ENCODE data around the gene KCNK6.
A peak's percentile ranks its signal among the peaks of the same experiment; 100 is the strongest.
"Not testable (repeated sequence)": the region's sequence is repeated elsewhere in the genome, so short reads cannot be mapped to it uniquely, and the experiment has no call there.

Gene KCNK6

DNA sequence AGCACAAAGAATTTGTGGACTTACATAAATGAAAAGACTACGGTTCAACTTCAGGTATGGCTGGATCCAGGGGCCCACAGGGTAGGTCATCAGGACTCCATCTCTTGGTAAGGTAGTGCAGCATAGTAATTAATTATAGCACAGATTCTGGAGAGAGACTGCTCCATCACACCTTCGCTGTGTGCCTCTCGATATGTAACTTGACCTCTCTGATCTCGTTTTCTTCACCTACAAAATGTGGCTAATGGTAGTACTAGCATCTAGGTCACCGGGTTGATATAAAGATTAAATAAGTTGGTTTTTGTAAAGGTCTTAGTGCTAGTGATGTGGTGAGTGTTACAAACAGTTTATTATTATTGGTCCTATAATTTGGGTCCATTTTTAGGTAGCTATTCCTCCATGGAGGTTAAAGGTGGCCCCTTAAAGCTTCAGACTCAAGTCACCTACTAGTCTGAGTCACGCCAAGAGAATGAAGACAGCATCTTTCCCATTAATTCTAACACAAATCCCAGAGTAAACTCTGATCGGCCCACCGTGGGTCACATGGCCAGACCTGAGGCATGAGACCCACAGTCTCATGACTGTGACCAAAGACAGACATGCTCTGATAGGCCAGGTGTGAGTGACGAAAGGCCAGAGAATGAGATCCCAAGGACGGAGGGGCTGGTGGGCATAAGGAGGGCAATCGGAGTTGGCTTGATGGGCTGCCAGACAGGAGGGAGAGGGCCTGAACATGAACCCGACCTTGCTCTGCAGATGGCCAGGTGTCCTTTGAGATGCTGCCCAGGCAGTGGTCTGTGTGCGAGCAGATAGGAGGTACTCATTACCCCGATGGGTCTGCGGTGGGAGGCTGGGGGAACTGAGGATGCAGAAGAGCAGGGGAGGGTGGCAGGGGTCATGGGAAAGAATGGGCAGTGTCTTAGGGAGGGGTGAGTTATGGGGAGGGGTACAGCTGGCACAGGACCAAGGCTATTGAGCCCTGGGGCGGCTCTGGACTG, 36.4 kb downstream of the KCNK6 start:
- peaks cover 78% of the 10 kb centered on the region for H3K27me3 Mint-ChIP-seq
- no peak for DNase-seq
- peaks cover 5% of the 10 kb centered on the region for H3K4me1 Mint-ChIP-seq
- H3K36me3 Mint-ChIP-seq: no peaks in the 10 kb centered on the region
- no peaks in the 10 kb centered on the region for H3K9me3 Mint-ChIP-seq
- CTCF ChIA-PET: interaction anchor here (0.5 kb wide), 1 partner anchor 114 kb away, joined by 3 read pairs; no protein-coding TSS in a partner anchor
- no peak overlapping the region for H3K4me3 Mint-ChIP-seq
- H3K27ac Mint-ChIP-seq: no peak overlapping the region

DNA sequence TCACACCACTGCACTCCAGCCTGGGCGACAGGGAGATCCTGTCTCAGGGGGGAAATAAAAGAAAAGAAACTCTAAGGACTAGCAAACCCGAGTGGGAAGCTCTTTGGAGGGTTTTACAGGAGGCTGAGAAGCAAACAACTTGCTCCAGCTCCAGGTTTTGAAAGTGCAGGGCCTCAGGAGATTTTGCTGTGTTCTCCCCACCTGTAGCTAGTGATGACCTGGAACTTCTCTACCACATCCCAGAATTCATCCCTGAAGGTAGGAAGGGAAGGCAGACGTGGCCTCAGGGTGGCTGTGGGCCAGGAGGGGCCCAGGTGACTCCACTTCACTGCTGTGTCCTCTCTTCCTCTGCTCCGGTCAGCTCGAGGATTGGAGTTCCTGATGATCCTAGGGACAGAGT, 38.4 kb downstream of the KCNK6 start:
- Mint-ChIP-seq H3K27me3 (peaks cover 81% of the 10 kb centered on the region), H3K4me1 (peaks cover 21% of the 10 kb centered on the region), H3K4me3 (no peak overlapping the region), H3K9me3 (no peaks in the 10 kb centered on the region), H3K36me3 (no peaks in the 10 kb centered on the region), H3K27ac (no peak overlapping the region)
- DNase-seq: no peak
- CTCF ChIA-PET: interaction anchor here (0.9 kb wide), 1 partner anchor 16 kb away, joined by 3 read pairs; the partner anchor contains the start of gene PSMD8

DNA sequence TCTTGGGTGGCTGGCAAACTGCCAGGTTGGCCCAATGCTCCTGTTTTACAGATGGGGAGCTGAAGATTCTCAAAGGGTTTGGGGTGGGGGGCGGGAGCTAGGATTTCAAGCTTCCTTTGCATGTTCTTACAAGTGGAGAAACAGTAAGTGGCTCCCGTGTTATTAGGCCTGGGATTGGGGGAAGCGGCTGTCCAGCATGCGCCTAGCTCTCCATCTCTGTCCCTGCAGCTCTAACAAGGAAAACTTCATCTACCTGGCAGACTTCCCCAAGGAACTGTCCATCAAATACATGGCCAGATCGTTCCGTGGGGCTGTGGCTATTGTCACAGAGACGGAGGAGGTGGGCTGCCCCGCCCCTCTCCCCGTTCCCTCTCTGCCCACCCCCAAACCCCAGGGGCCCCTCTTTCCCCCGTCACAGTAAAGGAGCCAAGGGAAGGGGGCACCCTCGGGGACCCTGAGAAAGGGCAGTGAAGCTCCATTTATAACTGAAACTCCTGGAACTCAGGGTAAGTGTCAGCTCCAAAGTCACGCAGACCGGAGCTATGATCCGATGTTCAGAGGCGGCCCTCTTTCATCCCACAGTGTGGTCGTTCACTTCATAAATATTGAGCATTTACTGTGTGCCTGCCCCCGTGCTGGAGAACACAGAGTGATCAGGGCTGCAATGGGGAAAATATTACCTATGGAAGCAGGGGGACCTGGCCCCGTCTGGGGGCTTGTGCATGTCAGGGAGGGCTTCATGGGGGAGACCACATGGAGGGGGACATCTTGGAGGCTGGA, 39.8 kb downstream of the KCNK6 start:
- CTCF ChIA-PET: interaction anchor here (1.1 kb wide), 1 partner anchor 15 kb away, joined by 4 read pairs; the partner anchor contains the start of gene PSMD8
- Mint-ChIP-seq H3K4me3 (peak overlapping the region; percentile 36), H3K27ac (no peak overlapping the region), H3K27me3 (peaks cover 77% of the 10 kb centered on the region), H3K36me3 (no peaks in the 10 kb centered on the region), H3K9me3 (no peaks in the 10 kb centered on the region), H3K4me1 (peaks cover 25% of the 10 kb centered on the region)
- no peak for DNase-seq

DNA sequence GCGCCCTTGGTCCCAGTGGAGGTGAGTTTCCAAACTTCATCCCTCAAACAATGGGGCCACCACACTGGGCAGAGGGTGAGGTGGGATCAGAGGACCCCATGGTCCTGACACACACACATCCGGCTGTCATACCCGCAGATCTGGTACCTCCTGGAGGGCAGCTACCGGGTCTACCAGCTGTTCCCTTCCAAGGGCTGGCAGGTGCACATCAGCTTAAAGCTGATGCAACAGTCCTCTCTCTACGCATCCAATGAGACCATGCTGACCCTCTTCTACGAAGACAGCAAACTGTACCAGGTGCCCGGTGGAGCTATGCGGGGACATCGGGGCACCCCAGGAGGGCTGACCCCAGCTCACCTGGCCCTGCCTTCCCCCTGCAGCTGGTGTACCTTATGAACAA, 40.7 kb downstream of the KCNK6 start:
- no peak for DNase-seq
- peak overlapping the region; percentile 82 for H3K4me3 Mint-ChIP-seq
- no peaks in the 10 kb centered on the region for H3K9me3 Mint-ChIP-seq
- CTCF ChIA-PET: interaction anchor here (0.7 to 1.5 kb wide), 2 partner anchors 10 to 42 kb away, joined by 3 read pairs; partner anchors contain the start of gene FAM98C
- H3K4me1 Mint-ChIP-seq: peaks cover 25% of the 10 kb centered on the region
- peaks cover 79% of the 10 kb centered on the region for H3K27me3 Mint-ChIP-seq
- H3K27ac Mint-ChIP-seq: no peak overlapping the region
- H3K36me3 Mint-ChIP-seq: no peaks in the 10 kb centered on the region

DNA sequence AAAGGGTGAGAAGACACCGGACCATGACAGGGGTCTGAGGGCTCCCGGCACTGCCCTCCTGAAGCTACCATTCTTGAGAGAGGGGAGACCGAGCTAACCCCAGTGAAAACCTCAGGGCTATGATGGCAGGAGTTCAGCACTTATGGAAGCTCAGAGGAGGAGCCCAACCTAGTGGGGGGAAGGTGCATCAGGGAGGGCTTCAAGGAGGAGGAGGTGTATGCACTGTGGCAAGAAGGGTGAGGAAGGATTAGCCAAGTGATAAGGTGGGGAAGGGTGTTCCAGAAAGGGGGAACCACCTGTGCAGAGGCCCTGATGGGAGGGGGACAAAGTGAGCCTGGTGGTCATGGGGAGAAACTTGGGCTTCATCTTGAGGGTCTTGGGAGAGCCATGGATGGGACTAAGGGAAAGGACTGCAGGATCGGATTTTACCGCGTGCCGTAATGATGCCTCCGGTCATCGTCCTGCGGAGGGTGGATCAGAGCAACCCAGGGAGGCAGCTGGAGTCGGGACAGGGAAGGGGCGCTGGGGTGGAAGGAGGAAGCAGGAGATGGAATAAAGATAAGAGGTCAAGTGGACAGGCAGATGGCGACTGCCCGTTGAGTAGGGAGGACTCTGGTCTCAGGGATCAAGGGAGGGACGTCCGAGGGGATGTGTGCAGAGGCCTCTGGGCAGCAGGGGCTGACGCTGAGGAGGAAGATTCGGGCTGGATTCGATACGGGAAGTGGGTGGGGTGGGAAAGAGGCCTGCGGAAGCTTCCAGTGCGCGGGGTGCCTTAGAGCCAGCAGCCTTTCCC, 41.4 kb downstream of the KCNK6 start:
- no peaks in the 10 kb centered on the region for H3K9me3 Mint-ChIP-seq
- CTCF ChIA-PET: interaction anchor here (0.7 to 1.5 kb wide), 3 partner anchors 10 to 42 kb away, joined by 3 read pairs; partner anchors contain the start of genes FAM98C and PSMD8
- peak overlapping the region; percentile 82 for H3K4me3 Mint-ChIP-seq
- H3K27ac Mint-ChIP-seq: no peak overlapping the region
- no peaks in the 10 kb centered on the region for H3K36me3 Mint-ChIP-seq
- no peak for DNase-seq
- peaks cover 83% of the 10 kb centered on the region for H3K27me3 Mint-ChIP-seq
- H3K4me1 Mint-ChIP-seq: peaks cover 25% of the 10 kb centered on the region

DNA sequence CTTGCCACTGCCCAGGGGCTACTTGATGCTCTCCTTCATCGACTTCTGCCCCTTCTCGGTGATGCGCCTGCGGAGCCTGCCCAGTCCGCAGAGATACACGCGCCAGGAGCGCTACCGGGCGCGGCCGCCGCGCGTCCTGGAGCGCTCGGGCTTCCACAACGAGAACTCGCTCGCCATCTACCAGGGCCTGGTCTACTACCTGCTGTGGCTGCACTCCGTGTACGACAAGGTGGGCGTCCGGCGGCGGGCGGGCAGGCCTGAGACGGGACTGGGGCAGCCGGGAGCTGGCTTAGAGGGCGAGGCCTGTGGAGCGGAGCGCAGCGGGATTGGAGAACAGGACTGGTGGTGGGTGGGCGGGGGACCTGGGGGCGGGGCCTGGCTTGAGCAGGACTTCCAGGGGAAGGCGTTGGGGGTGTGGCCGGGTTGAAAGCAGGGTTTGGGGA, 42.0 kb downstream of the KCNK6 start:
- CTCF ChIA-PET: interaction anchor here (1.5 kb wide), 1 partner anchor 41 kb away, joined by 3 read pairs; the partner anchor contains the start of gene FAM98C
- Mint-ChIP-seq H3K4me1 (peaks cover 25% of the 10 kb centered on the region), H3K27ac (peak overlapping the region; percentile 69), H3K4me3 (peak overlapping the region; percentile 82), H3K36me3 (no peaks in the 10 kb centered on the region), H3K9me3 (no peaks in the 10 kb centered on the region), H3K27me3 (peaks cover 83% of the 10 kb centered on the region)
- DNase-seq: peak; percentile 86

DNA sequence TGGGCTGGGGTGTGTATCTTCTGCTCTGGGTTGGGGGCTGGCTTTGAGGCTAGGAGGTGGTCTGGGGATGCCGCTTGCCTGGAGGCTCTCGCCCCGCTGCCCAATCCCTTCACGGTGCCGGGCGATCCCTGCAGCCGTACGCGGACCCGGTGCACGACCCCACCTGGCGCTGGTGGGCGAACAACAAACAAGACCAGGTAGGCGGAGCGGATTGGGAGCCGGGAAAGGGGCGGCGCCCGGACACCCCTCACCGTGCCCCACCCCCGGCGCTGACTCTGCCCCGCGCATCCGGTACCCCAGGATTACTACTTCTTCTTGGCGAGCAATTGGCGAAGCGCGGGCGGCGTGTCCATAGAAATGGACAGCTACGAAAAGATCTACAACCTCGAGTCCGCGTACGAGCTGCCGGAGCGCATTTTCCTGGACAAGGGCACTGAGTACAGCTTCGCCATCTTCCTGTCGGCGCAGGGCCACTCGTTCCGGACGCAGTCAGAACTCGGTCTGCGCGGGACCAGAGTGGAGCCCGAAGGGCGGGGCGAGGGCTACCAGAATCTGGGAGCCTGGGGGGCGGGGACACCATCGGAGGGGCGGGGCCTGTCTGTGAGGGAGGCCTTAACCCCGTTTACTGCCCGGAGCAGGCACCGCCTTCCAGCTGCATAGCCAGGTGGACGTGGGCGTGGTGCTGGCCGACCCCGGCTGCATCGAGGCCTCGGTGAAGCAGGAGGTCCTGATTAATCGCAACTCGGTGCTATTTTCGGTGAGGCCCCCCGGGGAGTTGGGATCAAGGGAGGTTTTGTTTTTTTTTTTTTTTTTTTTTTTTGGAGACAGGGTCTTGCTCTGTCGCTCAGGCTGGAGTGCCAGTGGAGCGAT, 42.7 kb downstream of the KCNK6 start:
- Mint-ChIP-seq H3K27me3 (peaks cover 83% of the 10 kb centered on the region), H3K27ac (peak overlapping the region; percentile 74), H3K4me3 (peak overlapping the region; percentile 82), H3K9me3 (no peaks in the 10 kb centered on the region), H3K36me3 (no peaks in the 10 kb centered on the region), H3K4me1 (peaks cover 25% of the 10 kb centered on the region)
- DNase-seq: peak; percentile 95
- CTCF ChIA-PET: no interaction called here

DNA sequence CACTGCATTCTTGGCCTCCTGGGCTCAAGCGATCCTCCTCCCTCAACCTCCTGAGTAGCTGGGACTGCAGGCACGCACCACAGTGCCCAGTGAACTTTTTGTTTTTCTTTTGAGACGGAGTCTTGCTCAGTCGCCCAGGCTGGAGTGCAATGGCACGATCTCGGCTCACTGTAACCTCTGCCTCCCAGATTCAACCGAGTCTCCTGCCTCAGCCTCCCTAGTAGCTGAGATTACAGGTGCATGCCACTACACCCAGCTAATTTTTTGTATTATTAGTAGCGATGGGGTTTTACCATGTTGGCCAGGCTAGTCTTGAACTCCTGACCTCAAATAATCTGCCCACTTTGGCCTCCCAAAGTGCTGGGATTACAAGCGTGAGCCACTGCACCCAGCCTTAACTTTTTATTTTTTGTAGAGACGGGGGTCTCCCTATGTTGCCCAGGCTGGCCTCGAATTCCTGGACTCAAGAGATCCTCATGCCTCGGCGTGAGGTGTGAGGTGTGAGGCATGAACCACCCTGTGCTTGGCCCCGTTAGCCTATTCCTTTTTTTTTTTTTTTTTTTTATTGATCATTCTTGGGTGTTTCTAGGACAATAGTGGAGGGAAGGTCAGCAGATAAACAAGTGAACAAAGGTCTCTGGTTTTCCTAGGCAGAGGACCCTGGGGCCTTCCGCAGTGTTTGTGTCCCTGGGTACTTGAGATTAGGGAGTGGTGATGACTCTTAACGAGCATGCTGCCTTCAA, 43.5 kb downstream of the KCNK6 start:
- H3K4me3 Mint-ChIP-seq: peak overlapping the region; percentile 82
- DNase-seq, CTCF ChIA-PET, H3K36me3 Mint-ChIP-seq, H3K9me3 Mint-ChIP-seq, H3K27ac Mint-ChIP-seq: not testable (repeated sequence)
- peaks cover 83% of the 10 kb centered on the region for H3K27me3 Mint-ChIP-seq
- peaks cover 25% of the 10 kb centered on the region for H3K4me1 Mint-ChIP-seq

DNA sequence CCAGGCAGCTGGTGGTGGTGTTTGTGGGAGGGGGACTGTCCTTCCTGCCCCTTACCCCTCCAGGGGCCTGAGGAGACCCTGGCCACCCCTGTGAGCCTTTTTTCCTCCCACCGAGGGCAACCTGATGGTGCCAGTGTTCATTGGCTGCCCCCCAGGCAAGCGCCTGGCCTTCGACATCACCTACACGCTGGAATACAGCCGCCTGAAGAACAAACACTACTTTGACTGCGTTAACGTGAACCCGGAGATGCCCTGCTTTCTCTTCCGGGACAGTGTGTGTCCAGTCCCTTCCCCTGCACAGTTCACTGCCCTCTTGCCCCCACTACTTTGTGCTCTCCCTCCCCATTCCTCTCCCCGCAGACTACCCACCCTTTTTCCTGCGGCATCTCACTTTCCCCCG, 47.4 kb downstream of the KCNK6 start:
- Mint-ChIP-seq H3K36me3 (no peaks in the 10 kb centered on the region), H3K27ac (no peak overlapping the region), H3K27me3 (peaks cover 66% of the 10 kb centered on the region), H3K9me3 (no peaks in the 10 kb centered on the region), H3K4me3 (no peak overlapping the region), H3K4me1 (peaks cover 12% of the 10 kb centered on the region)
- no peak for DNase-seq
- CTCF ChIA-PET: no interaction called here

DNA sequence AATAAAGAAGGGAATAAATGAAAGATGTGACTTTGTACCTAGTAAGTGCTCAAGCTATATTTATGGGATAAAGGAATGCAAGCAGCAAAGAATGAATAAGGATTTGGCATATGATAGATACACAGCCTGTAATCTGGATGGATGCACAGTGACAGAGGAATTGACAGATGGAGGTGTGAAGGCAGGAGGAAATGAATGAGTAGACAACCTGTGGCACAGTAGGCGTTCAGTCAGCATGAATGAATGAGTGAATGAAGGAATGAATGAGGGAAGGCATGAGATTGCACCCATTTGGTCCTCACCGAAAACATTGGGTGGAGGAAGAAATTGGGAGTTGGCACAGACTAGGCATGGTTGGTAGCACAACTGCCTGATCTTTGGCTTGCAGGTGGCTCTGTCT, 49.9 kb downstream of the KCNK6 start:
- CTCF ChIA-PET: no interaction called here
- Mint-ChIP-seq H3K9me3 (no peaks in the 10 kb centered on the region), H3K36me3 (peaks cover under 1% of the 10 kb centered on the region), H3K27ac (no peak overlapping the region), H3K27me3 (peaks cover 59% of the 10 kb centered on the region), H3K4me3 (no peak overlapping the region), H3K4me1 (peaks cover 4% of the 10 kb centered on the region)
- no peak for DNase-seq

DNA sequence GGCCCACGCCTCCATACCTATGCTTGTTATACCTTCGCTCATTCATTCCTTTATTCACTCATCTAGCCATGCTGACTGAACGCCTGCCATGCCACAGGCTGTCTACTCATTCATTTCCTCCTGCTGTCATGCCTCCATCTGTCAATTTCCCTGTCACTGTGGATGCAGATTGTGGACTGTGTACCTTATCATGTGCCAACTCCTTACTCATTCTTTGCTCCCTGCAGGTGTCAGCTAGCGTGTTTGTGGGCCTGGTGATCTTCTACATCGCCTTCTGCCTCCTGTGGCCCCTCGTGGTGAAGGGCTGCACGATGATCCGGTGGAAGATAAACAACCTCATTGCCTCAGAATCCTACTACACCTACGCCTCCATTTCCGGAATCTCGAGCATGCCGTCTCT, 50.7 kb downstream of the KCNK6 start:
- H3K4me1 Mint-ChIP-seq: peaks cover 11% of the 10 kb centered on the region
- DNase-seq: no peak
- no peak overlapping the region for H3K4me3 Mint-ChIP-seq
- CTCF ChIA-PET: interaction anchor here (0.8 kb wide), 1 partner anchor 10 kb away, joined by 3 read pairs; no protein-coding TSS in a partner anchor
- H3K36me3 Mint-ChIP-seq: peaks cover 7% of the 10 kb centered on the region
- no peaks in the 10 kb centered on the region for H3K9me3 Mint-ChIP-seq
- H3K27ac Mint-ChIP-seq: no peak overlapping the region
- H3K27me3 Mint-ChIP-seq: peaks cover 52% of the 10 kb centered on the region

DNA sequence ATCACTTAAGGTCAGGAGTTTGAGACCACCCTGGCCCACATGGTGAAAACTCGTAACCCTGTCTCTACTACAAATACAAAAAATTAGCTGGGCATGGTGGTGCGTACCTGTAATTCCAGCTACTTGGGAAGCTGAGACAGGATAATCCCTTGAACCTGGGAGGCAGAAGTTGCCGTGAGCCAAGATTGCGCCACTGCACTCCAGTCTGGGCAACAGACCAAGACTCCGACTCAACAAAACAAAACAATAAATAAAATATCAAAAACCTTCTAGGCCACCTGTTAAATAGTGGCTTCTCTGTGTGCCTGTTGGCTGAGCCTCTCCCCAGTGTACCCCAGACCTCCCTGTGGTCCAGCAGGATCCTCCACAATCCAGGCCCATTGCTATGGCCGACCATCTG, 51.4 kb downstream of the KCNK6 start:
- peaks cover 19% of the 10 kb centered on the region for H3K4me1 Mint-ChIP-seq
- CTCF ChIA-PET: interaction anchor here (0.8 kb wide), 1 partner anchor 11 kb away, joined by 3 read pairs; no protein-coding TSS in a partner anchor
- peaks cover 10% of the 10 kb centered on the region for H3K36me3 Mint-ChIP-seq
- H3K9me3 Mint-ChIP-seq: no peaks in the 10 kb centered on the region
- no peak overlapping the region for H3K27ac Mint-ChIP-seq
- H3K27me3 Mint-ChIP-seq: peaks cover 46% of the 10 kb centered on the region
- H3K4me3 Mint-ChIP-seq: no peak overlapping the region
- DNase-seq: no peak

Data from activated naive CD4-positive, alpha-beta T cell treated with anti-CD3 and anti-CD28 coated beads, Interleukin-2, amount 10 ng/mL, durations not matched to agents 7 days and 5 days (primary cell).